IMR-90 (cell line): Measurements from ENCODE around the gene THOC6. TPM values are rescaled to one million over a fixed set of nuclear protein-coding genes. Genes with fewer than 3 reads are reported as not detected.

Experiments
- ATAC-seq: fragments of 200-7000 bp; cut with Tn5 transposase; 2 replicates; pipeline ENCODE4 v1.9.1; 2020; ENCODE audit warnings: low read depth, mild to moderate bottlenecking, moderate library complexity
- BruUV-seq: library from RNA; stranded (reverse); fragments of 400-500 nt; replicated peaks from 2 replicates; lab custom pipeline; 2021; lab: Mats Ljungman, UMichigan
- CTCF ChIA-PET: fragments of 300-600 bp; formaldehyde crosslinking; extraction: SDS; loops from one replicate; lab custom pipeline; 2021; ENCODE audit warnings: antibody characterized with exemption; lab: Yijun Ruan, JAX
- POLR2A ChIA-PET: fragments of 300-600 bp; sonication (Branson Sonifier 250); formaldehyde crosslinking; loops from one replicate; lab custom pipeline; 2022; ENCODE audit warnings: antibody characterized with exemption; ENCODE audit not compliant: unreplicated experiment; lab: Charles Lee
- DNase-seq: peaks from one replicate; pipeline ENCODE4 v3.0.0; 2013
- H2AFZ ChIP-seq: replicated peaks from 2 replicates; pipeline ENCODE3; 2013; ENCODE audit warnings: low read length, mild to moderate bottlenecking; ENCODE audit not compliant: poor library complexity
- H2AK5ac ChIP-seq: 2 replicates; pipeline ENCODE4 v1.6.1; 2013; ENCODE audit warnings: low read depth, low read length, inconsistent platforms
- H2AK9ac ChIP-seq: replicated peaks from 2 replicates; pipeline ENCODE3; 2013; ENCODE audit warnings: mild to moderate bottlenecking, low read depth, low read length, moderate library complexity; ENCODE audit not compliant: poor library complexity
- H2BK120ac ChIP-seq: 2 replicates; pipeline ENCODE4 v1.6.1; 2013; ENCODE audit warnings: low read depth, low read length, inconsistent platforms
- H2BK15ac ChIP-seq: 3 replicates; pipeline ENCODE4 v1.6.1; 2013; ENCODE audit warnings: low read depth, low read length, inconsistent platforms
- H2BK20ac ChIP-seq: 2 replicates; pipeline ENCODE4 v1.6.1; 2013; ENCODE audit warnings: low read depth, mild to moderate bottlenecking, inconsistent platforms, low read length, moderate library complexity
- H2BK5ac ChIP-seq: 2 replicates; pipeline ENCODE4 v1.6.1; 2013; ENCODE audit warnings: mild to moderate bottlenecking, low read depth, low read length, inconsistent platforms; ENCODE audit not compliant: poor library complexity, severe bottlenecking
- H3K14ac ChIP-seq: replicated peaks from 2 replicates; pipeline ENCODE4 v1.6.1; 2013; ENCODE audit warnings: low read depth, low read length, inconsistent platforms
- H3K18ac ChIP-seq: 2 replicates; pipeline ENCODE4 v1.6.1; 2013; ENCODE audit warnings: low read depth, low read length, control low read depth
- H3K23ac ChIP-seq: 2 replicates; pipeline ENCODE4 v1.6.1; 2013; ENCODE audit warnings: low read depth, low read length, inconsistent platforms
- H3K27ac ChIP-seq: 2 replicates; pipeline ENCODE4 v1.5.1; 2013; ENCODE audit warnings: mild to moderate bottlenecking, control low read depth, low read length; ENCODE audit not compliant: insufficient read depth
- H3K27me3 ChIP-seq: 2 replicates; pipeline ENCODE4 v1.6.1; 2013; ENCODE audit warnings: low read length; ENCODE audit not compliant: control insufficient read depth, insufficient read depth
- H3K36me3 ChIP-seq: 2 replicates; pipeline ENCODE4 v1.6.1; 2013; ENCODE audit warnings: low read length, mixed read lengths; ENCODE audit not compliant: control insufficient read depth, insufficient read depth
- H3K4ac ChIP-seq: 2 replicates; pipeline ENCODE4 v1.6.1; 2013; ENCODE audit warnings: low read depth, low read length, inconsistent platforms
- H3K4me1 ChIP-seq: 2 replicates; pipeline ENCODE4 v1.6.1; 2013; ENCODE audit warnings: low read length, mixed read lengths; ENCODE audit not compliant: control insufficient read depth, insufficient read depth
- H3K4me2 ChIP-seq: 2 replicates; pipeline ENCODE4 v1.6.1; 2013; ENCODE audit warnings: low read depth, mild to moderate bottlenecking, control low read depth, low read length, moderate library complexity
- H3K4me3 ChIP-seq: 2 replicates; pipeline ENCODE4 v1.5.1; 2013; ENCODE audit warnings: low read depth, mild to moderate bottlenecking, control low read depth, low read length, moderate library complexity; ENCODE audit not compliant: insufficient read depth
- H3K56ac ChIP-seq: 2 replicates; pipeline ENCODE4 v1.6.1; 2013; ENCODE audit warnings: low read length, inconsistent platforms; ENCODE audit not compliant: insufficient read depth; ENCODE audit errors: extremely low read depth
- H3K79me1 ChIP-seq, 2 experiments: 2 replicates each; pipeline ENCODE4 v1.6.1; 2013; ENCODE audit warnings: low read length in 2 of 2, inconsistent platforms in 1 of 2, low read depth in 1 of 2
- H3K9ac ChIP-seq: 2 replicates; pipeline ENCODE4 v1.6.1; 2013; ENCODE audit warnings: low read depth, low read length, control low read depth
- H3K9me1 ChIP-seq: 2 replicates; pipeline ENCODE4 v1.6.1; 2013; ENCODE audit warnings: low read length, inconsistent platforms; ENCODE audit not compliant: insufficient read depth
- H3K9me3 ChIP-seq: 2 replicates; pipeline ENCODE4 v1.6.1; 2013; ENCODE audit warnings: low read length; ENCODE audit not compliant: control insufficient read depth, insufficient read depth
- H4K20me1 ChIP-seq: 2 replicates; pipeline ENCODE4 v1.6.1; 2013; ENCODE audit warnings: low read length, inconsistent platforms; ENCODE audit not compliant: insufficient read depth
- H4K5ac ChIP-seq: 2 replicates; pipeline ENCODE4 v1.6.1; 2013; ENCODE audit warnings: mild to moderate bottlenecking, low read depth, low read length, control low read depth
- H4K8ac ChIP-seq, 2 experiments: 2 replicates each; pipeline ENCODE4 v1.6.1; 2013; ENCODE audit warnings: low read depth in 2 of 2, low read length in 2 of 2, control low read depth in 1 of 2, inconsistent platforms in 1 of 2
- H4K91ac ChIP-seq: 2 replicates; pipeline ENCODE4 v1.6.1; 2013; ENCODE audit warnings: low read depth, low read length, inconsistent platforms; ENCODE audit not compliant: insufficient read depth
- BHLHE40 ChIP-seq: fragments of 150-350 bp; IDR thresholded peaks from 2 replicates; pipeline ENCODE4 v1.6.1; 2016; ENCODE audit warnings: mild to moderate bottlenecking, low read depth, low read length
- CHD1 ChIP-seq: IDR thresholded peaks from 2 replicates; pipeline ENCODE4 v1.6.1; 2012; ENCODE audit warnings: low read depth, low read length, improper control_type of control experiment
- CTCF ChIP-seq: conservative IDR thresholded peaks from 2 replicates; pipeline ENCODE4 v1.5.1; 2012; ENCODE audit warnings: mild to moderate bottlenecking, low read depth, low read length, improper control_type of control experiment
- ELK1 ChIP-seq: fragments of 150-350 bp; IDR thresholded peaks from 2 replicates; pipeline ENCODE4 v1.6.1; 2016; ENCODE audit warnings: low read depth, mild to moderate bottlenecking, low read length, moderate library complexity, borderline replicate concordance
- FOS ChIP-seq: fragments of 150-350 bp; IDR thresholded peaks from 2 replicates; pipeline ENCODE4 v1.6.1; 2016; ENCODE audit warnings: low read depth, low read length
- MAFK ChIP-seq: IDR thresholded peaks from 2 replicates; pipeline ENCODE4 v1.6.1; 2012; ENCODE audit warnings: low read depth, low read length, improper control_type of control experiment
- MAZ ChIP-seq: IDR thresholded peaks from 2 replicates; pipeline ENCODE4 v1.6.1; 2012; ENCODE audit warnings: low read depth, mild to moderate bottlenecking, low read length, improper control_type of control experiment, moderate library complexity, borderline replicate concordance
- MXI1 ChIP-seq: IDR thresholded peaks from 2 replicates; pipeline ENCODE4 v1.6.1; 2012; ENCODE audit warnings: low read depth, mild to moderate bottlenecking, low read length, moderate library complexity, borderline replicate concordance
- NFE2L2 ChIP-seq: fragments of 150-350 bp; IDR thresholded peaks from 2 replicates; pipeline ENCODE4 v1.6.1; 2016; ENCODE audit warnings: low read depth, mild to moderate bottlenecking, low read length
- POLR2A ChIP-seq: IDR thresholded peaks from 2 replicates; pipeline ENCODE4 v1.6.1; 2012; ENCODE audit warnings: mild to moderate bottlenecking, low read depth, low read length
- RCOR1 ChIP-seq: IDR thresholded peaks from 2 replicates; pipeline ENCODE4 v1.6.1; 2012; ENCODE audit warnings: mild to moderate bottlenecking, low read length, improper control_type of control experiment; ENCODE audit not compliant: insufficient replicate concordance
- RFX5 ChIP-seq: IDR thresholded peaks from 2 replicates; pipeline ENCODE4 v1.8.0; 2012; ENCODE audit warnings: low read depth, mild to moderate bottlenecking, low read length, moderate library complexity
- USF2 ChIP-seq: fragments of 150-350 bp; IDR thresholded peaks from 2 replicates; pipeline ENCODE4 v1.6.1; 2017; ENCODE audit warnings: mild to moderate bottlenecking, antibody characterized with exemption, low read length, low read depth
- WGBS, 2 experiments: methylation state at CpG; one replicate each; pipeline versions ENCODE4 v1.1.5 to v1.1.7; 2013; ENCODE audit warnings: missing lambda C conversion rate in 2 of 2; ENCODE audit not compliant: insufficient read length in 1 of 2; ENCODE audit errors: extremely low coverage in 2 of 2; 5-methylcytosine and 5-hydroxymethylcytosine counted together
- dilution Hi-C: fragments of 300-500 bp; cut with HindIII; formaldehyde crosslinking; loops from one replicate; pipeline ENCODE4 v1.14.3; 2018; ENCODE audit warnings: low sequenced_read_pairs; ENCODE audit not compliant: unreplicated experiment
- in situ Hi-C: fragments of 300-500 bp; cut with MboI; formaldehyde crosslinking; loops from 3 replicates; pipeline ENCODE4 v1.14.3; 2019; ENCODE audit warnings: low sequenced_read_pairs, inconsistent platforms, mixed read lengths
- intact Hi-C: fragments of 100-400 bp; cut with micrococcal nuclease; formaldehyde crosslinking; loops from 2 replicates; pipeline ENCODE4 v1.10.0; 2022
- polyA plus RNA-seq, 3 experiments: library from polyadenylated mRNA; depleted of rRNA; stranded (reverse); fragments of >200 nt; gene quantifications; 2 replicates each; pipeline ENCODE4 v1.2.3, GENCODE V29; 2012; ENCODE audit warnings: low replicate concordance in 1 of 3
- total RNA-seq: library from RNA; depleted of rRNA; stranded (reverse); fragments of >200 nt; gene quantifications from 2 replicates; pipeline ENCODE4 v1.2.3, GENCODE V29; 2012

Gene THOC6
- total and polyA plus RNA-seq, 2 of the 4 experiments (the other 2 are of a cell fraction): 16.8 to 23.1 TPM

- TSS peak; percentile 78 for BruUV-seq
- DNase-seq (peak; percentile 94), ATAC-seq (peak; percentile 46)
- ChIA-PET CTCF (interaction anchor here (2.7 kb wide), 1 partner anchor 10 kb away, joined by 12 read pairs; no protein-coding TSS in a partner anchor), POLR2A (interaction anchor here (2.0 kb wide), 1 partner anchor 10 kb away, joined by 7 read pairs; no protein-coding TSS in a partner anchor)
- Histone ChIP-seq H3K4me3 (peak overlapping the region; percentile 77), H2BK20ac (peak overlapping the region; percentile 75), H4K20me1 (peaks cover 31% of the 10 kb centered on the region), H2BK120ac (peak overlapping the region; percentile 83), H4K8ac (peak overlapping the region; percentile 72 to 97), H2AK5ac (peak overlapping the region; percentile 90), H2BK5ac (peak overlapping the region; percentile 99), H3K9me3 (no peaks in the 10 kb centered on the region), H2AK9ac (peak overlapping the region; percentile 99), H3K27me3 (no peaks in the 10 kb centered on the region; the same call in 1 of the 2 replicates), H3K4me2 (peak overlapping the region; percentile 79), H3K4me1 (peaks cover 11% of the 10 kb centered on the region), H3K27ac (peak overlapping the region; percentile 97), H3K56ac (peak overlapping the region; percentile 100), H3K36me3 (peaks cover 17% of the 10 kb centered on the region), H4K91ac (peak overlapping the region; percentile 98), H3K23ac (peak overlapping the region; percentile 100), H3K9ac (peak overlapping the region; percentile 85), H3K18ac (peak overlapping the region; percentile 67), H2AFZ (peak overlapping the region; percentile 53), H3K14ac (peak overlapping the region; percentile 98), H3K9me1 (no peaks in the 10 kb centered on the region), H2BK15ac (peak overlapping the region; percentile 24; the same call in 1 of the 3 replicates), H3K4ac (peak overlapping the region; percentile 98), H3K79me1 (peaks cover 0 to 27% of the 10 kb centered on the region in 2 experiments; a peak in 2 of 4 replicates), H4K5ac (peak overlapping the region; percentile 72)
- intact Hi-C loops (loop anchor here (1.0 kb wide), 1 partner anchor 38 kb away; no protein-coding TSS in a partner anchor), in situ Hi-C loops (no loop called here), dilution Hi-C loops (no loop called here)
- no CpG with 5 or more reads among the region's 25 CpGs for WGBS, 2 experiments
- TF ChIP-seq BHLHE40 (no peak), RFX5 (no peak), ELK1 (no peak), POLR2A (peak; percentile 34; the same call in 1 of the 2 replicates), MXI1 (no peak; the same call in 1 of the 2 replicates), FOS (peak; percentile 80), RCOR1 (peak; percentile 26), MAZ (peak; percentile 51), CTCF (peak; percentile 38), CHD1 (no peak; the same call in 1 of the 2 replicates), USF2 (peak; percentile 32), MAFK (peak; percentile 37; the same call in 1 of the 2 replicates), NFE2L2 (no peak)
Measured at GRCh38 chr16:3021449-3022207, 2.2 kb upstream of the THOC6 start.
